K562 (cell line): Measurements from ENCODE around the gene PTTG1IP. TPM values are rescaled to one million over a fixed set of nuclear protein-coding genes. Genes with fewer than 3 reads are reported as not detected.

ENCODE experiments used
- CXXC5 ChIP-seq: fragments of 250-450 bp; sonication (Bioruptor Pico); IDR thresholded peaks from 2 replicates; pipeline ENCODE4 v1.8.0; 2022; ENCODE audit warnings: inconsistent platforms, mild to moderate bottlenecking, moderate library complexity
- DDX20 ChIP-seq: fragments of 450-650 bp; IDR thresholded peaks from 2 replicates; pipeline ENCODE4 v1.6.1; 2016; ENCODE audit warnings: missing genetic modification characterization, low read depth, mild to moderate bottlenecking, missing compliant biosample characterization, moderate library complexity
- DNMT1 ChIP-seq: fragments of 450-650 bp; IDR thresholded peaks from 2 replicates; pipeline ENCODE4 v1.6.1; 2016; ENCODE audit warnings: antibody characterized with exemption, mild to moderate bottlenecking
- FOS ChIP-seq: IDR thresholded peaks from 3 replicates; pipeline ENCODE4 v1.6.1; 2011; ENCODE audit not compliant: insufficient read length; ENCODE audit errors: extremely low read depth
- NFATC3 ChIP-seq: fragments of 450-650 bp; IDR thresholded peaks from 2 replicates; pipeline ENCODE4 v1.6.1; 2017; ENCODE audit warnings: mild to moderate bottlenecking
- RB1 ChIP-seq: fragments of 450-650 bp; IDR thresholded peaks from 2 replicates; pipeline ENCODE4 v1.6.1; 2017; ENCODE audit warnings: low read depth, mild to moderate bottlenecking
- SP2 ChIP-seq: IDR thresholded peaks from 2 replicates; pipeline ENCODE4 v1.6.1; 2011; ENCODE audit warnings: mild to moderate bottlenecking, low read depth, low read length, moderate library complexity; ENCODE audit not compliant: poor library complexity, severe bottlenecking; ENCODE audit errors: extremely low read depth
- SRSF1 ChIP-seq: fragments of 200-400 bp; formaldehyde crosslinking; IDR thresholded peaks from 2 replicates; pipeline ENCODE4 v1.6.1; 2017; ENCODE audit warnings: mild to moderate bottlenecking, low read depth, low read length, moderate library complexity
- STAT5A ChIP-seq: IDR thresholded peaks from 2 replicates; pipeline ENCODE4 v1.6.1; 2012; ENCODE audit warnings: low read length, inconsistent platforms, borderline replicate concordance
- TEAD2 ChIP-seq: fragments of 450-650 bp; IDR thresholded peaks from 2 replicates; pipeline ENCODE4 v1.6.1; 2016; ENCODE audit warnings: missing genetic modification characterization, control low read depth, missing compliant biosample characterization
- polyA plus RNA-seq, 8 experiments: library from polyadenylated mRNA; depleted of rRNA in 4 of 8; stranded (reverse) in 5 of 8; unstranded in 3 of 8; fragments of >200 nt; fragmentation: Nextera tagmentation in 2 of 8; fragmentation: Illumina TruSeq in 1 of 8; extraction: Ambion mirVana in 2 of 8; extraction: Trizol in 1 of 8; gene quantifications; 2 replicates each; pipeline versions ENCODE4 v1.2.1 to v1.2.3, GENCODE V29; 2011 to 2014; ENCODE audit warnings: inconsistent platforms in 1 of 8, missing spikeins in 1 of 8
- total RNA-seq, 7 experiments: library from RNA; depleted of rRNA in 6 of 7; stranded (reverse); fragments of >200 nt in 6 of 7; fragmentation: Illumina TruSeq in 2 of 7; extraction: Trizol in 2 of 7; gene quantifications; 2 replicates each; pipeline versions ENCODE4 v1.2.1 to v1.2.3, GENCODE V29; 2011 to 2021; ENCODE audit warnings: low replicate concordance in 1 of 7
- TF ChIP-seq, protein P1 (sequence below), 2 experiments: fragments of 450-650 bp; formaldehyde crosslinking in 1 of 2; IDR thresholded peaks; 2 replicates each; pipeline versions ENCODE4 v1.4.0 to v1.6.1; 2014 to 2020; ENCODE audit warnings: mild to moderate bottlenecking in 2 of 2, borderline replicate concordance in 1 of 2, low read depth in 1 of 2
- TF ChIP-seq, protein P2 (sequence below): fragments of 250-450 bp; sonication (Bioruptor Pico); IDR thresholded peaks from 2 replicates; pipeline ENCODE4 v1.5.0; 2020; ENCODE audit warnings: mild to moderate bottlenecking
- TF ChIP-seq, protein P3 (sequence below): sonication (generic); formaldehyde crosslinking; IDR thresholded peaks from 2 replicates; pipeline ENCODE4 v1.5.0; 2020; ENCODE audit warnings: missing genetic modification reagents
- TF ChIP-seq, protein P4 (sequence below): fragments of 450-650 bp; conservative IDR thresholded peaks from 2 replicates; pipeline ENCODE4 v1.6.1; 2016; ENCODE audit warnings: missing genetic modification characterization, low read depth, mild to moderate bottlenecking, missing compliant biosample characterization, moderate library complexity

Gene PTTG1IP
- total and polyA plus RNA-seq, 9 of the 15 experiments (the other 6 are each of a cell fraction or from before 2014, with no cell fraction given), result 5.0 to 99.3 (median 82.4) TPM

DNA sequence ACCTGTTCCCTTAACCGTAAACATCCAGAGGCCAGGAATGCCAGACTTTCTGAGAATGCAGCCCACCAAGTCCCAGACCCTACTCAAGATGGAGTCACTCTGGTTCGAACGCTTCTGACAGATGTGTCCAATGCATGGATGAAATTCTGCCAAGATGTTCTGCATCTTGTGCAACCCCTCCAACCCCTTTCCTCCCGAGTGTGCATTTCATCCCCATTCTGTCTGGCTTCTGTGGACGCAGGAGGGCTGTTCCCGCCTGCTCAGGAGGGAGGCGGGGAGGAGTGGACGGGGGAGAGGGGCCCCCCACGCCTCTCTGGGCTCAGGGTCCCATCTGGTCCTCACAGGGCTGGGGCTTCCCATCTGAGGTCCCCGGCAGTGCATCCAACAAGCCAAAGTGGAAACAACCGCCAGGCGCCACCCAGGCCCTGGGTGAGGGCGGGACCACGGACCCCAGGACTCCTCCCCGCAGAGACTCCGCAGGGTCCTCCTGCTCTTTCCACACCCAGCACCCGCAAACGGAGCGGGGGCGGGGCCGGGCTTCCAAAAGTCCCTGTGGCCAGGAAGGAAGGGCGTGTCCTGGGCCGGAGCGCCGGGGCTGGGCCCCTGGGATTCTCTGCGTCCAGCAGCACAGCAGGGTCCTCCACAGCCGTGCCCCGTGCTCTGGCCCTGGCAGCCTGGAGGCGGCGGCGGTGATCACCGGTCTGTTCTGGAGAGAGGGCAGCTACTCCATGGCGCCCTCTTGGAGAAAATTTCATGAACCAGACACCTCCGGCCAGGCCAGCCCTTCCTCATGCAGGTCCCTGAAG is 27.9 kb downstream of the PTTG1IP start (continued):
- no peak for TF ChIP-seq SRSF1
- peak; percentile 86; the same call in 1 of the 2 replicates for TF ChIP-seq TEAD2
- TF ChIP-seq FOS, result no peak
- peak; percentile 79; the same call in 1 of the 2 replicates for TF ChIP-seq RB1
- TF ChIP-seq CXXC5, result peak; percentile 3; the same call in 1 of the 2 replicates
- TF ChIP-seq, protein P1, sequence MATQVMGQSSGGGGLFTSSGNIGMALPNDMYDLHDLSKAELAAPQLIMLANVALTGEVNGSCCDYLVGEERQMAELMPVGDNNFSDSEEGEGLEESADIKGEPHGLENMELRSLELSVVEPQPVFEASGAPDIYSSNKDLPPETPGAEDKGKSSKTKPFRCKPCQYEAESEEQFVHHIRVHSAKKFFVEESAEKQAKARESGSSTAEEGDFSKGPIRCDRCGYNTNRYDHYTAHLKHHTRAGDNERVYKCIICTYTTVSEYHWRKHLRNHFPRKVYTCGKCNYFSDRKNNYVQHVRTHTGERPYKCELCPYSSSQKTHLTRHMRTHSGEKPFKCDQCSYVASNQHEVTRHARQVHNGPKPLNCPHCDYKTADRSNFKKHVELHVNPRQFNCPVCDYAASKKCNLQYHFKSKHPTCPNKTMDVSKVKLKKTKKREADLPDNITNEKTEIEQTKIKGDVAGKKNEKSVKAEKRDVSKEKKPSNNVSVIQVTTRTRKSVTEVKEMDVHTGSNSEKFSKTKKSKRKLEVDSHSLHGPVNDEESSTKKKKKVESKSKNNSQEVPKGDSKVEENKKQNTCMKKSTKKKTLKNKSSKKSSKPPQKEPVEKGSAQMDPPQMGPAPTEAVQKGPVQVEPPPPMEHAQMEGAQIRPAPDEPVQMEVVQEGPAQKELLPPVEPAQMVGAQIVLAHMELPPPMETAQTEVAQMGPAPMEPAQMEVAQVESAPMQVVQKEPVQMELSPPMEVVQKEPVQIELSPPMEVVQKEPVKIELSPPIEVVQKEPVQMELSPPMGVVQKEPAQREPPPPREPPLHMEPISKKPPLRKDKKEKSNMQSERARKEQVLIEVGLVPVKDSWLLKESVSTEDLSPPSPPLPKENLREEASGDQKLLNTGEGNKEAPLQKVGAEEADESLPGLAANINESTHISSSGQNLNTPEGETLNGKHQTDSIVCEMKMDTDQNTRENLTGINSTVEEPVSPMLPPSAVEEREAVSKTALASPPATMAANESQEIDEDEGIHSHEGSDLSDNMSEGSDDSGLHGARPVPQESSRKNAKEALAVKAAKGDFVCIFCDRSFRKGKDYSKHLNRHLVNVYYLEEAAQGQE (IDR thresholded peaks at IDR 0.05; ENCODE audit: borderline replicate concordance), result peak; percentile 89
- TF ChIP-seq, protein P1 (CRISPR knock-in tag; IDR thresholded peaks at IDR 0.05; ENCODE audit: low read depth), result no peak
- TF ChIP-seq SP2, result no peak
- TF ChIP-seq STAT5A, result no peak
- no peak for TF ChIP-seq NFATC3
- TF ChIP-seq, protein P2, sequence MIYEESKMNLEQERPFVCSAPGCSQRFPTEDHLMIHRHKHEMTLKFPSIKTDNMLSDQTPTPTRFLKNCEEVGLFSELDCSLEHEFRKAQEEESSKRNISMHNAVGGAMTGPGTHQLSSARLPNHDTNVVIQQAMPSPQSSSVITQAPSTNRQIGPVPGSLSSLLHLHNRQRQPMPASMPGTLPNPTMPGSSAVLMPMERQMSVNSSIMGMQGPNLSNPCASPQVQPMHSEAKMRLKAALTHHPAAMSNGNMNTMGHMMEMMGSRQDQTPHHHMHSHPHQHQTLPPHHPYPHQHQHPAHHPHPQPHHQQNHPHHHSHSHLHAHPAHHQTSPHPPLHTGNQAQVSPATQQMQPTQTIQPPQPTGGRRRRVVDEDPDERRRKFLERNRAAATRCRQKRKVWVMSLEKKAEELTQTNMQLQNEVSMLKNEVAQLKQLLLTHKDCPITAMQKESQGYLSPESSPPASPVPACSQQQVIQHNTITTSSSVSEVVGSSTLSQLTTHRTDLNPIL (CRISPR knock-in tag), result 0 out of 2 replicates have a peak, but pooled peaks have one; percentile 47
- TF ChIP-seq, protein P3, sequence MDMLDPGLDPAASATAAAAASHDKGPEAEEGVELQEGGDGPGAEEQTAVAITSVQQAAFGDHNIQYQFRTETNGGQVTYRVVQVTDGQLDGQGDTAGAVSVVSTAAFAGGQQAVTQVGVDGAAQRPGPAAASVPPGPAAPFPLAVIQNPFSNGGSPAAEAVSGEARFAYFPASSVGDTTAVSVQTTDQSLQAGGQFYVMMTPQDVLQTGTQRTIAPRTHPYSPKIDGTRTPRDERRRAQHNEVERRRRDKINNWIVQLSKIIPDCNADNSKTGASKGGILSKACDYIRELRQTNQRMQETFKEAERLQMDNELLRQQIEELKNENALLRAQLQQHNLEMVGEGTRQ (CRISPR knock-in tag), result no peak
- TF ChIP-seq DNMT1, result no peak
- TF ChIP-seq DDX20 (tag), result peak; percentile 86
- TF ChIP-seq, protein P4, sequence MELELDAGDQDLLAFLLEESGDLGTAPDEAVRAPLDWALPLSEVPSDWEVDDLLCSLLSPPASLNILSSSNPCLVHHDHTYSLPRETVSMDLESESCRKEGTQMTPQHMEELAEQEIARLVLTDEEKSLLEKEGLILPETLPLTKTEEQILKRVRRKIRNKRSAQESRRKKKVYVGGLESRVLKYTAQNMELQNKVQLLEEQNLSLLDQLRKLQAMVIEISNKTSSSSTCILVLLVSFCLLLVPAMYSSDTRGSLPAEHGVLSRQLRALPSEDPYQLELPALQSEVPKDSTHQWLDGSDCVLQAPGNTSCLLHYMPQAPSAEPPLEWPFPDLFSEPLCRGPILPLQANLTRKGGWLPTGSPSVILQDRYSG (tag), result peak; percentile 92
- TF ChIP-seq, all 486 proteins: peak for 100
